PFSK-1 (cell line): ENCODE data around the gene NT5C2.

Experiments used
- FOXP2 ChIP-seq: optimal IDR thresholded peaks from 2 replicates; pipeline ENCODE3; 2011; ENCODE audit warnings: borderline replicate concordance, control low read depth, inconsistent platforms; ENCODE audit not compliant: insufficient read depth; ENCODE audit errors: extremely low read length, extremely low read depth
- POLR2AphosphoS5 ChIP-seq: IDR thresholded peaks from 2 replicates; pipeline ENCODE4 v1.6.1; 2012; ENCODE audit warnings: low read depth, mild to moderate bottlenecking, control low read depth, low read length, moderate library complexity
- REST ChIP-seq, 2 experiments: IDR thresholded peaks; 2 replicates each; pipeline versions ENCODE4 v1.6.1 to v1.8.0; 2011 to 2012; ENCODE audit warnings: low read depth in 2 of 2, low read length in 2 of 2, control low read depth in 1 of 2, inconsistent platforms in 1 of 2, mild to moderate bottlenecking in 1 of 2, moderate library complexity in 1 of 2; ENCODE audit not compliant: insufficient read depth in 1 of 2
- SIN3A ChIP-seq: IDR thresholded peaks from 2 replicates; pipeline ENCODE4 v1.6.1; 2012; ENCODE audit warnings: mild to moderate bottlenecking, low read length, moderate library complexity, borderline replicate concordance; ENCODE audit not compliant: insufficient read depth
- TAF1 ChIP-seq: IDR thresholded peaks from 2 replicates; pipeline ENCODE4 v1.6.1; 2012; ENCODE audit warnings: low read length, control low read depth, borderline replicate concordance; ENCODE audit not compliant: insufficient read depth

- TF ChIP-seq POLR2AphosphoS5 (no peak), REST (IDR thresholded peaks at IDR 0.05; ENCODE audit: insufficient read depth in 1 of 2, low read depth in 2 of 2, low read length in 2 of 2) (no peak), TAF1 (no peak), SIN3A (no peak), FOXP2 (no peak)
Observed at GRCh38 chr10:103038570-103038969, 154.5 kb downstream of the NT5C2 start.
